CD4-positive, alpha-beta T cell treated with Interleukin-12 subunit alpha and Interleukin-12 subunit beta, for 1 hour (primary cell): Measurements from ENCODE around the gene USP24.
"Not testable (repeated sequence)": the region's sequence is repeated elsewhere in the genome, so short reads cannot be mapped to it uniquely, and the experiment has no call there.

Experiments
- DNase-seq: peaks from one replicate; pipeline ENCODE4 v3.0.0-alpha.2; 2020

USP24 gene

GRCh38 chr1:55026682-55027081, 188.5 kb downstream of the USP24 start:
- not testable (repeated sequence) for DNase-seq

GRCh38 chr1:55024163-55024562, 191.0 kb downstream of the USP24 start:
- DNase-seq: not testable (repeated sequence)

GRCh38 chr1:55021942-55022546, 193.1 kb downstream of the USP24 start:
- DNase-seq: peak; percentile 52

- DNase-seq: no peak
These were observed 196.8 kb downstream of the USP24 start for GRCh38 chr1:55018395-55018794.
